IPS DF 6.9 (cell line): ENCODE data around the gene SPINT1.

ENCODE experiments used
- DNase-seq: peaks from one replicate; pipeline ENCODE4 v3.0.0-alpha.2; 2013; ENCODE audit warnings: low read depth, low spot score
- H3K27ac ChIP-seq: one replicate; pipeline ENCODE4 v1.5.1; 2013; ENCODE audit warnings: low read length, control low read depth
- H3K27me3 ChIP-seq: 2 replicates; pipeline ENCODE4 v1.6.1; 2013; ENCODE audit warnings: mild to moderate bottlenecking, low read length; ENCODE audit not compliant: control insufficient read depth, insufficient read depth
- H3K36me3 ChIP-seq: 2 replicates; pipeline ENCODE4 v1.6.1; 2013; ENCODE audit warnings: low read length; ENCODE audit not compliant: control insufficient read depth, insufficient read depth
- H3K4me1 ChIP-seq: 2 replicates; pipeline ENCODE4 v1.6.1; 2013; ENCODE audit warnings: low read length; ENCODE audit not compliant: control insufficient read depth, insufficient read depth
- H3K4me3 ChIP-seq: 2 replicates; pipeline ENCODE4 v1.5.1; 2013; ENCODE audit warnings: mild to moderate bottlenecking, low read length
- H3K9me3 ChIP-seq: 2 replicates; pipeline ENCODE4 v1.6.1; 2013; ENCODE audit warnings: low read length, inconsistent platforms; ENCODE audit not compliant: control insufficient read depth, insufficient read depth
- WGBS: extraction: QIAGEN DNeasy Blood & Tissue Kit; methylation state at CpG from one replicate; pipeline ENCODE4 v1.1.7; 2013; ENCODE audit warnings: mixed read lengths, missing lambda C conversion rate; ENCODE audit not compliant: insufficient read length, insufficient coverage; 5-methylcytosine and 5-hydroxymethylcytosine counted together

The SPINT1 gene

GRCh38 chr15:40893019-40893670 lies 49.3 kb downstream of the SPINT1 start:
- H3K4me1 ChIP-seq: no peaks in the 10 kb centered on the region
- no CpG with 5 or more reads among the region's 22 CpGs for WGBS
- H3K27ac ChIP-seq: no peak overlapping the region
- H3K27me3 ChIP-seq: no peaks in the 10 kb centered on the region
- no peaks in the 10 kb centered on the region for H3K9me3 ChIP-seq
- H3K36me3 ChIP-seq: peaks cover 4% of the 10 kb centered on the region; the same call in 1 of the 2 replicates
- H3K4me3 ChIP-seq: no peak overlapping the region
- no peak for DNase-seq

DNA sequence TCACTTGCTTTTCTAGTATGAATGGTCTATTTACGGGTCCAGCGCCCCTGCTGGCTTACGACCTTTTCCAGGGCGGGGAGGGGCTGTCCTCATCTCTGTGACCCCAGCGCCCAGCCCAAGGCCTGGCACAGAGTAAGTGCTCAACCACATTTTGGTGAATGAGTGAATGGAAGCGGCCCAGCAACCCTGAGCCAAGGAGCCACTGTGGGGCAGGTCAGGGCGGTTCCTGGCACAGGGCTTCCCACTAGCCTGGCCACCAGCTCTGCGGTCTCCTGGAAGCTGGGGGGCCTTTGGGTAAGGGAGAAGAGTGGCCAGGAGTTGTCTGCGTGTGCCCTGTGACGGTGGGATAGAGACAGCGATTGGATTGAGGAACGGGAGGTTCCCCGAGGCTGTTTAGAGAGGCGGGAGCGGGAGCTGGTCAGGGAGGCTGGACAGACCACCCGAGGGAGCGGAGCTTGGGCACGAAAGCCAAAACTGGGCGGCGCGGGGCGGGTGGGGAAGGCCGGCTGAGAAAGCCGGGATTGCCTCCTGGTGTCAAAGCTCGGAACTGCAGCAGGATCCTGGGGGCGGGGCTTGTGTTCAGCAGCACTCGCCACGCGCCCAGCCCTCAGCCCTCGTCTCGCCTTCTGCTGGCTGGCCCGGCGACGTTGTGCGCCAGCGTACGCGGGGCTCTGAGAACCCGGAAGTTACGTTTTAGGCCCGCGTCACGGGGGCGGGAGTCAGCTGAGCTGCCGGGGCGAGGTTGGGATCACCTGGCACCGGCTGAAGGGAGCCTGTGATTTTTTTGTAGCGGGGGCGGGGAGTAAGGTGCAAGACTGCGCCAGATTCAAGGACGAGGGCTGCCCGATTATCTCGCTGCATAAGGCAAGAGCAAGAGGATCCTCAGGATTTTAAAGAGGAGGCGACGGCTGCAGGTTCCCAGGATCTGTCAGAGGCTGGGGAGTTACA lies 50.2 kb downstream of the SPINT1 start, which contains the start of gene VPS18:
VPS18 (plus strand) TSS at position 718 of the 948 bp plus-strand sequence. CDS start 319 bp downstream, outside the sequence.
- Histone ChIP-seq H3K27ac (no peak within 1 kb of the TSS), H3K4me3 (peak within 1 kb of the TSS; percentile 84), H3K36me3 (peaks cover 7% of the 10 kb centered on the region), H3K4me1 (no peaks in the 10 kb centered on the region), H3K9me3 (no peaks in the 10 kb centered on the region), H3K27me3 (no peaks in the 10 kb centered on the region)
- WGBS: no CpG with 5 or more reads among the region's 55 CpGs
- DNase-seq: peak; percentile 93

GRCh38 chr15:40894681-40895448 lies 51.0 kb downstream of the SPINT1 start:
- no peak for DNase-seq
- no peak overlapping the region for H3K27ac ChIP-seq
- WGBS: no CpG with 5 or more reads among the region's 33 CpGs

GRCh38 chr15:40899536-40900207 lies 55.8 kb downstream of the SPINT1 start:
- Histone ChIP-seq H3K27me3 (no peaks in the 10 kb centered on the region), H3K27ac (no peak overlapping the region), H3K9me3 (no peaks in the 10 kb centered on the region), H3K36me3 (peaks cover 28% of the 10 kb centered on the region), H3K4me3 (no peak overlapping the region), H3K4me1 (no peaks in the 10 kb centered on the region)
- no peak for DNase-seq
- WGBS: no CpG with 5 or more reads among the region's 33 CpGs

More at GRCh38 chr15:40894681-40895448, 51.0 kb downstream of the SPINT1 start:
- no peaks in the 10 kb centered on the region for H3K27me3 ChIP-seq
- peak overlapping the region; percentile 84 for H3K4me3 ChIP-seq
- no peaks in the 10 kb centered on the region for H3K4me1 ChIP-seq
- H3K9me3 ChIP-seq: no peaks in the 10 kb centered on the region
- peaks cover 15% of the 10 kb centered on the region for H3K36me3 ChIP-seq

- H3K27me3 ChIP-seq: no peaks in the 10 kb centered on the region
- no peaks in the 10 kb centered on the region for H3K9me3 ChIP-seq
- no peaks in the 10 kb centered on the region for H3K4me1 ChIP-seq
- peaks cover 31% of the 10 kb centered on the region for H3K36me3 ChIP-seq
- no peak overlapping the region for H3K4me3 ChIP-seq
- DNase-seq: no peak
- H3K27ac ChIP-seq: no peak overlapping the region
- WGBS: no CpG with 5 or more reads among the region's 36 CpGs
Measured at GRCh38 chr15:40900256-40901052, 56.6 kb downstream of the SPINT1 start.

DNA sequence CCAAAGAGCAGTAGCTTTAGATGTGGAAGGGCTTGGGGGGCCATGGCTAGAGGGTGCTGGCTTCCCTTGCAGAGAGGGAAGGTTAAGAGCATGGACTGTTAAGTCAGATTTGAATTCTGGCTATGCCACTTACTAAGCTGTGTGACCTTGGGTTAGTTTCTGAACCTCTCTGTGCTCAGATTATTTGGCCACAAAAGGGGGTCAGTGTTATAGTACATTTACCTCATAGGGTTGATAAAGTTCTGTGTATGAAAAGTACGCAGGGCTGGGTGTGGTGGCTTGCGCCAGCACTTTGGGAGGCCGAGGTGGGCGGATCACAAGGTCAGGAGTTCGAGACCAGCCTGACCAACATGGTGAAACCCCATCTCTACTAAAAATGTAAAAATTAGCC lies 57.2 kb downstream of the SPINT1 start:
- no CpG with 5 or more reads among the region's 5 CpGs for WGBS
- no peak overlapping the region for H3K4me3 ChIP-seq
- no peaks in the 10 kb centered on the region for H3K9me3 ChIP-seq
- DNase-seq: no peak
- no peak overlapping the region for H3K27ac ChIP-seq
- H3K27me3 ChIP-seq: no peaks in the 10 kb centered on the region
- peaks cover 27% of the 10 kb centered on the region for H3K36me3 ChIP-seq
- H3K4me1 ChIP-seq: no peaks in the 10 kb centered on the region

- H3K27ac ChIP-seq: no peak overlapping the region
- H3K27me3 ChIP-seq: no peaks in the 10 kb centered on the region
- H3K9me3 ChIP-seq: no peaks in the 10 kb centered on the region
- DNase-seq: no peak
- WGBS: no CpG with 5 or more reads among the region's 33 CpGs
- H3K36me3 ChIP-seq: peaks cover 27% of the 10 kb centered on the region
- H3K4me3 ChIP-seq: no peak overlapping the region
- H3K4me1 ChIP-seq: peaks cover 6% of the 10 kb centered on the region; the same call in 1 of the 2 replicates
Measured at GRCh38 chr15:40902605-40903561, 59.0 kb downstream of the SPINT1 start.

GRCh38 chr15:40904552-40905201 lies 60.8 kb downstream of the SPINT1 start:
- H3K9me3 ChIP-seq: no peaks in the 10 kb centered on the region
- no peak for DNase-seq
- no peak overlapping the region for H3K4me3 ChIP-seq
- H3K27ac ChIP-seq: no peak overlapping the region
- WGBS: no CpG with 5 or more reads among the region's 7 CpGs
- H3K4me1 ChIP-seq: peaks cover 6% of the 10 kb centered on the region; the same call in 1 of the 2 replicates
- no peaks in the 10 kb centered on the region for H3K27me3 ChIP-seq
- peaks cover 18% of the 10 kb centered on the region for H3K36me3 ChIP-seq
